IMR-90 (cell line): Measurements from ENCODE around the gene SLC26A2. TPM values are rescaled to one million over a fixed set of nuclear protein-coding genes. Genes with fewer than 3 reads are reported as not detected.
A peak's percentile ranks its signal among the peaks of the same experiment; 100 is the strongest.

ENCODE experiments used
- ATAC-seq: fragments of 200-7000 bp; cut with Tn5 transposase; 2 replicates; pipeline ENCODE4 v1.9.1; 2020; ENCODE audit warnings: low read depth, mild to moderate bottlenecking, moderate library complexity
- BruUV-seq: library from RNA; stranded (reverse); fragments of 400-500 nt; replicated peaks from 2 replicates; lab custom pipeline; 2021; lab: Mats Ljungman, UMichigan
- CTCF ChIA-PET: fragments of 300-600 bp; formaldehyde crosslinking; extraction: SDS; loops from one replicate; lab custom pipeline; 2021; ENCODE audit warnings: antibody characterized with exemption; lab: Yijun Ruan, JAX
- POLR2A ChIA-PET: fragments of 300-600 bp; sonication (Branson Sonifier 250); formaldehyde crosslinking; loops from one replicate; lab custom pipeline; 2022; ENCODE audit warnings: antibody characterized with exemption; ENCODE audit not compliant: unreplicated experiment; lab: Charles Lee
- DNase-seq: peaks from one replicate; pipeline ENCODE4 v3.0.0; 2013
- H2AFZ ChIP-seq: replicated peaks from 2 replicates; pipeline ENCODE3; 2013; ENCODE audit warnings: low read length, mild to moderate bottlenecking; ENCODE audit not compliant: poor library complexity
- H2AK5ac ChIP-seq: 2 replicates; pipeline ENCODE4 v1.6.1; 2013; ENCODE audit warnings: low read depth, low read length, inconsistent platforms
- H2AK9ac ChIP-seq: replicated peaks from 2 replicates; pipeline ENCODE3; 2013; ENCODE audit warnings: mild to moderate bottlenecking, low read depth, low read length, moderate library complexity; ENCODE audit not compliant: poor library complexity
- H2BK120ac ChIP-seq: 2 replicates; pipeline ENCODE4 v1.6.1; 2013; ENCODE audit warnings: low read depth, low read length, inconsistent platforms
- H2BK15ac ChIP-seq: 3 replicates; pipeline ENCODE4 v1.6.1; 2013; ENCODE audit warnings: low read depth, low read length, inconsistent platforms
- H2BK20ac ChIP-seq: 2 replicates; pipeline ENCODE4 v1.6.1; 2013; ENCODE audit warnings: low read depth, mild to moderate bottlenecking, inconsistent platforms, low read length, moderate library complexity
- H2BK5ac ChIP-seq: 2 replicates; pipeline ENCODE4 v1.6.1; 2013; ENCODE audit warnings: mild to moderate bottlenecking, low read depth, low read length, inconsistent platforms; ENCODE audit not compliant: poor library complexity, severe bottlenecking
- H3K14ac ChIP-seq: replicated peaks from 2 replicates; pipeline ENCODE4 v1.6.1; 2013; ENCODE audit warnings: low read depth, low read length, inconsistent platforms
- H3K18ac ChIP-seq: 2 replicates; pipeline ENCODE4 v1.6.1; 2013; ENCODE audit warnings: low read depth, low read length, control low read depth
- H3K23ac ChIP-seq: 2 replicates; pipeline ENCODE4 v1.6.1; 2013; ENCODE audit warnings: low read depth, low read length, inconsistent platforms
- H3K27ac ChIP-seq: 2 replicates; pipeline ENCODE4 v1.5.1; 2013; ENCODE audit warnings: mild to moderate bottlenecking, control low read depth, low read length; ENCODE audit not compliant: insufficient read depth
- H3K27me3 ChIP-seq: 2 replicates; pipeline ENCODE4 v1.6.1; 2013; ENCODE audit warnings: low read length; ENCODE audit not compliant: control insufficient read depth, insufficient read depth
- H3K36me3 ChIP-seq: 2 replicates; pipeline ENCODE4 v1.6.1; 2013; ENCODE audit warnings: low read length, mixed read lengths; ENCODE audit not compliant: control insufficient read depth, insufficient read depth
- H3K4ac ChIP-seq: 2 replicates; pipeline ENCODE4 v1.6.1; 2013; ENCODE audit warnings: low read depth, low read length, inconsistent platforms
- H3K4me1 ChIP-seq: 2 replicates; pipeline ENCODE4 v1.6.1; 2013; ENCODE audit warnings: low read length, mixed read lengths; ENCODE audit not compliant: control insufficient read depth, insufficient read depth
- H3K4me2 ChIP-seq: 2 replicates; pipeline ENCODE4 v1.6.1; 2013; ENCODE audit warnings: low read depth, mild to moderate bottlenecking, control low read depth, low read length, moderate library complexity
- H3K4me3 ChIP-seq: 2 replicates; pipeline ENCODE4 v1.5.1; 2013; ENCODE audit warnings: low read depth, mild to moderate bottlenecking, control low read depth, low read length, moderate library complexity; ENCODE audit not compliant: insufficient read depth
- H3K56ac ChIP-seq: 2 replicates; pipeline ENCODE4 v1.6.1; 2013; ENCODE audit warnings: low read length, inconsistent platforms; ENCODE audit not compliant: insufficient read depth; ENCODE audit errors: extremely low read depth
- H3K79me1 ChIP-seq, 2 experiments: 2 replicates each; pipeline ENCODE4 v1.6.1; 2013; ENCODE audit warnings: low read length in 2 of 2, inconsistent platforms in 1 of 2, low read depth in 1 of 2
- H3K9ac ChIP-seq: 2 replicates; pipeline ENCODE4 v1.6.1; 2013; ENCODE audit warnings: low read depth, low read length, control low read depth
- H3K9me1 ChIP-seq: 2 replicates; pipeline ENCODE4 v1.6.1; 2013; ENCODE audit warnings: low read length, inconsistent platforms; ENCODE audit not compliant: insufficient read depth
- H3K9me3 ChIP-seq: 2 replicates; pipeline ENCODE4 v1.6.1; 2013; ENCODE audit warnings: low read length; ENCODE audit not compliant: control insufficient read depth, insufficient read depth
- H4K20me1 ChIP-seq: 2 replicates; pipeline ENCODE4 v1.6.1; 2013; ENCODE audit warnings: low read length, inconsistent platforms; ENCODE audit not compliant: insufficient read depth
- H4K5ac ChIP-seq: 2 replicates; pipeline ENCODE4 v1.6.1; 2013; ENCODE audit warnings: mild to moderate bottlenecking, low read depth, low read length, control low read depth
- H4K8ac ChIP-seq, 2 experiments: 2 replicates each; pipeline ENCODE4 v1.6.1; 2013; ENCODE audit warnings: low read depth in 2 of 2, low read length in 2 of 2, control low read depth in 1 of 2, inconsistent platforms in 1 of 2
- H4K91ac ChIP-seq: 2 replicates; pipeline ENCODE4 v1.6.1; 2013; ENCODE audit warnings: low read depth, low read length, inconsistent platforms; ENCODE audit not compliant: insufficient read depth
- ELK1 ChIP-seq: fragments of 150-350 bp; IDR thresholded peaks from 2 replicates; pipeline ENCODE4 v1.6.1; 2016; ENCODE audit warnings: low read depth, mild to moderate bottlenecking, low read length, moderate library complexity, borderline replicate concordance
- MAFK ChIP-seq: IDR thresholded peaks from 2 replicates; pipeline ENCODE4 v1.6.1; 2012; ENCODE audit warnings: low read depth, low read length, improper control_type of control experiment
- dilution Hi-C: fragments of 300-500 bp; cut with HindIII; formaldehyde crosslinking; loops from one replicate; pipeline ENCODE4 v1.14.3; 2018; ENCODE audit warnings: low sequenced_read_pairs; ENCODE audit not compliant: unreplicated experiment
- in situ Hi-C: fragments of 300-500 bp; cut with MboI; formaldehyde crosslinking; loops from 3 replicates; pipeline ENCODE4 v1.14.3; 2019; ENCODE audit warnings: low sequenced_read_pairs, inconsistent platforms, mixed read lengths
- intact Hi-C: fragments of 100-400 bp; cut with micrococcal nuclease; formaldehyde crosslinking; loops from 2 replicates; pipeline ENCODE4 v1.10.0; 2022
- polyA plus RNA-seq, 3 experiments: library from polyadenylated mRNA; depleted of rRNA; stranded (reverse); fragments of >200 nt; gene quantifications; 2 replicates each; pipeline ENCODE4 v1.2.3, GENCODE V29; 2012; ENCODE audit warnings: low replicate concordance in 1 of 3
- total RNA-seq: library from RNA; depleted of rRNA; stranded (reverse); fragments of >200 nt; gene quantifications from 2 replicates; pipeline ENCODE4 v1.2.3, GENCODE V29; 2012

The SLC26A2 gene
- total and polyA plus RNA-seq, 2 of the 4 experiments (the other 2 are of a cell fraction), result 2.2 to 9.9 TPM

GRCh38 chr5:150007050-150007449 lies 46.5 kb downstream of the SLC26A2 start:
- DNase-seq (no peak), ATAC-seq (no peak)
- H2BK120ac ChIP-seq, result no peak overlapping the region
- CTCF ChIA-PET, result no interaction called here
- no peak overlapping the region for H2AK9ac ChIP-seq
- no peak overlapping the region for H3K4me2 ChIP-seq
- no peaks in the 10 kb centered on the region for H3K4me1 ChIP-seq
- in situ Hi-C loops, result loop anchor here (10.0 kb wide), 1 partner anchor 208 kb away; no protein-coding TSS in a partner anchor
- no peak overlapping the region for H3K4ac ChIP-seq
- H3K9me1 ChIP-seq, result peaks cover 7% of the 10 kb centered on the region; the same call in 1 of the 2 replicates
- no peak overlapping the region for H3K18ac ChIP-seq
- H2BK20ac ChIP-seq, result no peak overlapping the region
- no peaks in the 10 kb centered on the region for H3K27me3 ChIP-seq
- H4K91ac ChIP-seq, result no peak overlapping the region
- intact Hi-C loops, result loop anchor here (10.0 kb wide), 2 partner anchors 348 to 428 kb away; partner anchors contain the start of gene TCOF1
- no peak overlapping the region for H3K23ac ChIP-seq
- no peak overlapping the region for H2AK5ac ChIP-seq
- TF ChIP-seq ELK1, result no peak
- peak; percentile 70 for TF ChIP-seq MAFK
- BruUV-seq, result no TSS peak
- no peak overlapping the region for H3K27ac ChIP-seq
- no peak overlapping the region for H2BK5ac ChIP-seq
- H3K79me1 ChIP-seq, result peaks cover 30 to 72% of the 10 kb centered on the region in 2 experiments
- H3K9ac ChIP-seq, result no peak overlapping the region
- no peak overlapping the region for H3K14ac ChIP-seq
- POLR2A ChIA-PET, result no interaction called here
- peaks cover 24% of the 10 kb centered on the region; the same call in 1 of the 2 replicates for H4K20me1 ChIP-seq
- peaks cover 31% of the 10 kb centered on the region for H3K36me3 ChIP-seq
- no peak overlapping the region for H4K5ac ChIP-seq
- H4K8ac ChIP-seq, result no peak overlapping the region
- dilution Hi-C loops, result no loop called here
- no peak overlapping the region for H3K56ac ChIP-seq
- no peak overlapping the region for H3K4me3 ChIP-seq
- no peaks in the 10 kb centered on the region for H3K9me3 ChIP-seq
- H2BK15ac ChIP-seq, result no peak overlapping the region
- no peak overlapping the region for H2AFZ ChIP-seq
